Aorta (tissue), 5 donors: ENCODE data around the gene MYH13. TPM values are rescaled to one million over a fixed set of nuclear protein-coding genes. Genes with fewer than 3 reads are reported as not detected.

Experiments
- ATAC-seq: fragments of 200-7000 bp; cut with Tn5 transposase; one replicate; pipeline ENCODE4 v1.9.1; 2022; ENCODE audit warnings: moderate library complexity; ENCODE audit not compliant: low FRiP score
- DNase-seq, 2 donors: peaks; one replicate each; pipeline ENCODE4 v3.0.0-alpha.2; 2020
- H3K27ac ChIP-seq, 2 donors: one replicate each; pipeline ENCODE4 v1.5.1; 2013; ENCODE audit warnings: low read length in 2 of 2, mild to moderate bottlenecking in 2 of 2, moderate library complexity in 2 of 2, control low read depth in 1 of 2, inconsistent platforms in 1 of 2, low read depth in 1 of 2
- H3K27me3 ChIP-seq, 2 donors: one replicate each; pipeline ENCODE4 v1.6.1; 2013; ENCODE audit warnings: control low read depth in 1 of 2, low read length in 1 of 2, mild to moderate bottlenecking in 1 of 2, moderate library complexity in 1 of 2; ENCODE audit not compliant: insufficient read depth in 2 of 2, control insufficient read depth in 1 of 2
- H3K36me3 ChIP-seq, 2 donors: one replicate each; pipeline ENCODE4 v1.6.1; 2013; ENCODE audit warnings: control low read depth in 1 of 2, low read length in 1 of 2, mild to moderate bottlenecking in 1 of 2; ENCODE audit not compliant: insufficient read depth in 2 of 2, control insufficient read depth in 1 of 2
- H3K4me1 ChIP-seq, 2 donors: one replicate each; pipeline ENCODE4 v1.6.1; 2013; ENCODE audit warnings: low read length in 2 of 2, control low read depth in 1 of 2, mild to moderate bottlenecking in 1 of 2, moderate library complexity in 1 of 2; ENCODE audit not compliant: insufficient read depth in 2 of 2, control insufficient read depth in 1 of 2
- H3K4me3 ChIP-seq, 2 donors: one replicate each; pipeline ENCODE4 v1.5.1; 2013; ENCODE audit warnings: low read length in 2 of 2, control low read depth in 1 of 2, mild to moderate bottlenecking in 1 of 2
- H3K9me3 ChIP-seq: one replicate; pipeline ENCODE4 v1.6.1; 2013; ENCODE audit warnings: mild to moderate bottlenecking, low read length; ENCODE audit not compliant: control insufficient read depth
- WGBS, 2 donors: extraction: QIAGEN DNeasy Blood & Tissue Kit; methylation state at CpG; one replicate each; pipeline ENCODE4 v1.1.7; 2013; 5-methylcytosine and 5-hydroxymethylcytosine counted together
- intact Hi-C, 2 donors: fragments of 100-400 bp; cut with DNase I; formaldehyde crosslinking; loops; one replicate each; pipeline versions ENCODE4 v1.14.2 to v1.15.0; 2022
- polyA plus RNA-seq, 2 donors: library from polyadenylated mRNA; stranded (reverse); fragments of 200-250 nt; gene quantifications; one replicate each; pipeline ENCODE4 v1.2.3, GENCODE V29; 2013
- total RNA-seq, 2 donors: library from RNA; stranded (reverse); fragmentation: NEBNext Ultra II Directional; extraction: Animal tissue kit (Norgen Biotek cat#: 25700); gene quantifications; one replicate each; pipeline ENCODE4 v1.2.1, GENCODE V29; 2021
- donor health status: healthy with polysubstance abuse.
- donor health status: Bipolar disorder and iron deficiency.
- donor health status: DM: no; HTN: no; CAD: no.
- donor health status: DM: no; HTN: no; CAD: no.
- donor health status: DM: yes; HTN: yes; CAD: no.

Gene MYH13
- total and polyA plus RNA-seq, 4 donors: not detected

DNA sequence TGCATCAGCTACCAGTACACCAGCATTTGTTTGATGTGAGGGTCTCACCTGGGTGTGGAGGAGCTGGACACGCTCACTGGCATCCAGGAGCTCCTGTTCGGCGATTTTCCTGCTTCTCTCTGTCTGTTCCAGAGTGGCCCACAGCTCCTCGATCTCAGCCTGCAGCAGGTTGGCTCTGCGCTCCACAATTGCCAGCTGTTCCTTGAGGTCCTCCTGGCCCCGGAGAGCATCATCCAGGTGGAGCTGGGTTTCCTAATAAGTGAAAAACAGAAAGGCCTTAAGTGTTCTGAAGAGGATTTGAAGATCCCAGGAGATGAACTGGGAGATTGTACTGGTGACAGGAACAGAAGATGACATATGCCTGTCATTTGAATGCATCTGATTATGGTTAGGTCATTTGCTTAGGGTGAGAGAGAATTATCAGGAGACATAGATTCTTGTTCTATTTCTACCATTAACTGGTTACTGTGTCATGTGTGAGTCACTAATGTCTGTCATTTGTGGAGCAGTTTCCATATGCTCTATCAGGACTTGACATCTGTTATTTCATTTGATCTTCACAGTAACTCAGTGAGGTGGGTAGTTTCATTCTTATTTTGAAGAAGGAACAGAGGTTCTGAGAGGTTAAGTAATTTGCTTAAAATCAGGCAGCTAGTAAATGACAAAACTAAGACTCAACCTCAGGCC lies 21.5 kb upstream of the MYH13 start:
- ATAC-seq: no peak
- H3K27me3 ChIP-seq: no peaks in the 10 kb centered on the region
- intact Hi-C loops: no loop called here
- 73 to 82% methylated on average over 6 of the region's 6 CpGs for WGBS, 2 donors
- H3K27ac ChIP-seq: no peak overlapping the region
- no peak for DNase-seq
- H3K4me1 ChIP-seq: no peaks in the 10 kb centered on the region
- no peaks in the 10 kb centered on the region for H3K36me3 ChIP-seq
- H3K4me3 ChIP-seq: no peak overlapping the region
- peaks cover 1% of the 10 kb centered on the region for H3K9me3 ChIP-seq

DNA sequence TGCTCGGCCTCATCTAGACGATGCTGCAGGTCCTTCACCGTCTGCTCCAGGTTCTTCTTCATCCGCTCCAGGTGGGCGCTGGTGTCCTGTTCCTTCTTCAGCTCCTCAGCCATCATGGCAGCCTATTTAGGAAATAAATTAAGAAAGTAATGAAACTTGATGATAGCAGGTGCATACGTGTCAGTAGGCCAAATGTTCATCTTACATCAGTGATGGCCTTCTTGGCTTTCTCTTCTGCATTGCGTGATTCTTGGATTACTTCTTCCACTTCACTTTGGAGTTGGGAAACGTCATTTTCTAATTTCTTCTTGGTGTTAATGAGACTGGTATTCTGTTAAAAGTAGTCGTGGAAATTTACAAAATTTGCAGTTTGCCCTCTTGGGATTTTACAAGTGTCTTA lies 20.1 kb upstream of the MYH13 start:
- ATAC-seq: no peak
- Histone ChIP-seq H3K4me3 (no peak overlapping the region), H3K27ac (no peak overlapping the region), H3K9me3 (no peaks in the 10 kb centered on the region), H3K4me1 (no peaks in the 10 kb centered on the region), H3K27me3 (no peaks in the 10 kb centered on the region), H3K36me3 (no peaks in the 10 kb centered on the region)
- DNase-seq: no peak
- WGBS, 2 donors: 82 to 83% methylated on average over 9 of the region's 9 CpGs
- intact Hi-C loops: no loop called here

DNA sequence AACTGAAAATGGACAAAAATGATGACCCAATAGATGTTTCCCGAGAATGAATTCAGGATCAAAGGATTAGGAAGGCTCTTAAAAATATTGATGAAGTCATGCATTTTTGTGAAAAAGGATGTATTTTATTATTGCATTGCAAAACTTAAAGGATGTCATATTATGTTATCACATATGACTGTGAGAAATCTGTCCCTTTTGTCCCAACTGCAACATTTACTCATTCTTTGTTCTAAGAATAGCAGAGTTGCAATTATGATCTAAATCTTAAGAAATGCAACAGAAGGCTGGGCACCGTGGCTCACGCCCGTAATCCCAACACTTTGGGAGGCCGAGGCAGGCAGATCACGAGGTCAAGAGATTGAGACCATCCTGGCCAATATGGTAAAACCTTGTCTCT lies 13.1 kb upstream of the MYH13 start:
- 31 to 48% methylated on average over 6 of the region's 6 CpGs for WGBS, 2 donors
- Histone ChIP-seq H3K4me1 (no peaks in the 10 kb centered on the region), H3K9me3 (no peaks in the 10 kb centered on the region), H3K4me3 (no peak overlapping the region), H3K27ac (no peak overlapping the region), H3K36me3 (no peaks in the 10 kb centered on the region), H3K27me3 (no peaks in the 10 kb centered on the region)
- no peak for DNase-seq
- no peak for ATAC-seq
- intact Hi-C loops: no loop called here

DNA sequence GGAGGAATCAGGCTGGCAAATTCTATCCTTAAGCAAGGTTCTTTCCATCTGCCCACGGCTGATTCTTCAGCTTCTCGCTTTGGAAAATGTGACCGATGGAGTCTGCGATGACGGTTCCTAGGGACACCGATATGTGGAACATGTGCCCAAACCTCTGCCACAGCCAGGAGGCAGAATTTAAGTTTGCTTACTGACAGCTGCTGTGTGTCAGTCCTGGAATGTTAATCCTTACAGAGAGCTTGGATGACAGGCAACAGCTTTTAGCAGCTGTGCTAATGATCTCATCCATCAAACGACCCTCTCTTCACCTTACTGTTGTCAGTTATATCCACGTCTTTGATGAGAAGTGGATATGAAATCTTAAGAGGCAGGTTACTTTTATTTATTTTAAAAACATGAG lies 11.4 kb upstream of the MYH13 start:
- ATAC-seq: no peak
- intact Hi-C loops: no loop called here
- H3K4me3 ChIP-seq: no peak overlapping the region
- no peak overlapping the region for H3K27ac ChIP-seq
- WGBS, 2 donors: 43 to 44% methylated on average over 8 of the region's 8 CpGs
- no peaks in the 10 kb centered on the region for H3K9me3 ChIP-seq
- H3K4me1 ChIP-seq: no peaks in the 10 kb centered on the region
- no peaks in the 10 kb centered on the region for H3K27me3 ChIP-seq
- no peak for DNase-seq
- H3K36me3 ChIP-seq: no peaks in the 10 kb centered on the region

DNA sequence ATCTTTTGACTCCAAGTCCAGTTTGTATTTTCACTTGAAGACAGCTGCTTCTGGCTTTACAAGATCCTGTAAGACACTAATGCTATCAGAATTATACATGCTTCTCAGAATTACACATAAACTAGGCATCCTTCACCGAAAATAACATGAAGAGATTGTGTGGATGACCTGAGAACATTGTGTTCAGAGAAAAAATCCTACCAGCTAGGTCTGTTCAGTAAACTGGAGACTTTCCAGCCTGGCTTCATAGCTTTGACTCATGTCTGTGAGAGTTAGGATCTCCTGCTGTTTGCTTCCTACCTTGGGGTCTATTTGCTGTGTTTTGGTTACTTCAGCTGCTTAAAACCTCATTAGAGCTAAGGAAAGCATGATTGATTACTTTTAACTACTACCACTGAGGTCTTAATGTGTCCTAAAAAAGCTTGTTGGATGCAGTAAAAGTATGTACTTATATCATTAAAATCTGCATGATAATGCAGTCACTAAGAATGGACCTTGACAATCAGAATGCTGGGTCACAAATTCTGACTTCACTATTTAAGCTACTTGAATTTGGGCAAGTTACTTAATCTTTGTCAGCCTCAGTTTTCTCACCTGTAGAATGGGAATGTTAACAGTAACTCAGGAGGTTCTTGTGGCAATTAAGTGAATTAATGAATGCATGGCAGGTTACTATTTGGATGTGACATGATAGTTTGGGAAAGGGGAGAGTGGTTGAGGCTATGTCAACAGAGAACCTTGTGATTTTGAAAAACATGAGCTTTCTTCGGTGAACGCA lies 8.0 kb upstream of the MYH13 start:
- ATAC-seq: no peak
- WGBS, 2 donors: 73 to 76% methylated on average over 3 of the region's 3 CpGs

DNA sequence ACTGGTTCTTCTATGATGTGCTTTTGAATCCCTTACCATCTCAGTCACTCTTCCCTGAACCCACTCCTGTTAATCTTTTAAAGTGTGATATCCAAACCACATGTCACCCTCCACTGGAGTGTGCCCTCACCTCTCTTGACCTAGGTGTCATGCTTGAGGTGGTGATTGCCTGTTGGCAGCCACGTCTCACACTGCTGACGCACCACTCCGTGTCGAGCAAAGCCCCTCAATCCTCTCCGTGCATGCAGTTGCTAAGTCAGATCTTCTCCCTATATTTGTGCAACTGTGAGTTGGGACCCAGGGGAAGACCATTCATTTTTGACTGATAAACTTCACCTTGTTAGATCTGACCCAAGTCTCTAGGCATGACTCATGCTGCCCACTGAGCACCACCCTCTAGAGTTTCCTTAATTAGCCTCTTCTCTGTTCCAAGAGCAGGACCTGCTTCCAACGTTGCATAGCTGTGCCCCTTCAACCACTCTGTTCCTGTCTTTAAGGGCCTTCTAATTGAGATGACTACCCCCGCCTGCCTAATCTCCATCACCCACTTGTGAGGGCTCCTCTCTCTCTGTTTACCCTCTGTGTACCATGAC lies 2.7 kb downstream of the MYH13 start:
- ATAC-seq (no peak), DNase-seq (no peak)
- Histone ChIP-seq H3K27ac (no peak overlapping the region), H3K36me3 (no peaks in the 10 kb centered on the region), H3K4me1 (no peaks in the 10 kb centered on the region), H3K9me3 (no peaks in the 10 kb centered on the region), H3K27me3 (no peaks in the 10 kb centered on the region), H3K4me3 (no peak overlapping the region)
- 74 to 79% methylated on average over 7 of the region's 7 CpGs for WGBS, 2 donors
- intact Hi-C loops: no loop called here

More for the DNA sequence above, 8.0 kb upstream of the MYH13 start:
- H3K36me3 ChIP-seq: no peaks in the 10 kb centered on the region
- no peaks in the 10 kb centered on the region for H3K4me1 ChIP-seq
- H3K27ac ChIP-seq: no peak overlapping the region
- no peaks in the 10 kb centered on the region for H3K27me3 ChIP-seq
- no peak overlapping the region for H3K4me3 ChIP-seq
- H3K9me3 ChIP-seq: no peaks in the 10 kb centered on the region
- intact Hi-C loops: no loop called here
- no peak for DNase-seq

DNA sequence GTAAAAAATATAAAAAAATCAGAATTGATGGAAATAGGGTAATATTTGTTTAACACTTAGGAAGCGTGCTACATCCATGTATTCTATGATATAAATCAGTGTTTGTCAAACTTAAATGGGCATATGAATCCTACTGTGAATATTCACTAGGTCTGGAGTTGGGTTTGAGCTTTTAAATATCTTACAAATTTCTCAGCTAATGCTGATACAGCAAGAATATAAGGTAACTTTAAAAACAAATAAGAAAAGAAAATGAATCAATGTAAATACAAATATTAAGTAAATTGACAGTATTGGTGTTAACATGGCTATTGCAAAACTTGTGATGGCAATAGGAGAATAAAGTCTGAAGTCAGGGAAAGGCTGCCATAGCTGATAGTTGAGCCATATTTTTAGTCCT lies 3.6 kb downstream of the MYH13 start:
- no peaks in the 10 kb centered on the region for H3K27me3 ChIP-seq
- no peak overlapping the region for H3K4me3 ChIP-seq
- H3K36me3 ChIP-seq: no peaks in the 10 kb centered on the region
- no peaks in the 10 kb centered on the region for H3K9me3 ChIP-seq
- H3K4me1 ChIP-seq: no peaks in the 10 kb centered on the region
- WGBS, 2 donors: 58 to 63% methylated on average over 1 of the region's 1 CpG
- DNase-seq: no peak
- no peak overlapping the region for H3K27ac ChIP-seq
- intact Hi-C loops: no loop called here
- ATAC-seq: no peak

DNA sequence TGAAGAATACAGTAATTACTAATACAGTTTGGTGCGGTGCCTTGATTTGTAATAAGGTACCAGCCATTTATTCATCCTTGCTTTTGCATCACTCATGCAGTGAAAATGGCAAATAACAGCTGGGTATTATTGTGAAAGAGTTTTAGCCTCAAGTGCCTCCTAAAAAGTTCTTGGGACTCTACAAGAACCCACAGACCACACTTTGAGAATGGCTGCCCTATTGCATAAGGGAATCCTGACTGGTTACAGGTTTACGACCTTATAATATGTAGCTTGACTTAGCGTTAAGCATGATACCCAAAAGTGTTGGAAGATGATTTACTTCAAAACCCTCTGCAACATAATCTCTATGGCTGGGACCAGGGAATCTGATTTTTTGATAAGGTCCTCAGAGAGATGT lies 4.2 kb downstream of the MYH13 start:
- Histone ChIP-seq H3K36me3 (no peaks in the 10 kb centered on the region), H3K4me3 (no peak overlapping the region), H3K4me1 (no peaks in the 10 kb centered on the region), H3K27ac (no peak overlapping the region), H3K9me3 (no peaks in the 10 kb centered on the region), H3K27me3 (no peaks in the 10 kb centered on the region)
- WGBS, 2 donors: 89 to 91% methylated on average over 3 of the region's 3 CpGs
- intact Hi-C loops: no loop called here
- ATAC-seq (no peak), DNase-seq (no peak)

DNA sequence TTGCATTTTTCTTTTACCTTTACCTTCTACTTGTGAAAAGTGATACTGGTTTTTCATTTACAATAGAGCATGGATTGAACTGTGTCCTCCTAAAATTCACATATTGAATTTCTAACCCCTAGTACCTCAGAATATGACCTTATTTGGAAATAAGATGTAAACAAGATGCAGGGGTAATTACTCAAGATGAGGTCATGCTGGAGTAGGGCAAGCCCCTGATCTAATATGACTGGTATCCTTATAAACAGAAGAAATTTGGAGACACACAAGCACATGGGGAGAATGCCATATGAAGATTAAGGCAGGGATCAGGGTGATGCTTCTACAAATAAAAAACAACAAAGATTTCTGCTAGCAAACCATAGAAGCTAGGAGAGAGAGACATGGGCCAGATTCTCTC lies 12.2 kb downstream of the MYH13 start:
- no peaks in the 10 kb centered on the region for H3K27me3 ChIP-seq
- DNase-seq: no peak
- no peaks in the 10 kb centered on the region for H3K36me3 ChIP-seq
- no peaks in the 10 kb centered on the region for H3K4me1 ChIP-seq
- no peak overlapping the region for H3K27ac ChIP-seq
- H3K9me3 ChIP-seq: no peaks in the 10 kb centered on the region
- ATAC-seq: no peak
- no peak overlapping the region for H3K4me3 ChIP-seq
- intact Hi-C loops: no loop called here
